GM18868 (cell line): Measurements from ENCODE around the gene BCAS1.
A peak's percentile ranks its signal among the peaks of the same experiment; 100 is the strongest.

ENCODE experiments used
- ATAC-seq: cut with Tn5 transposase; IDR thresholded peaks from one replicate; pipeline ENCODE4 v1.9.1; 2021; ENCODE audit warnings: mild to moderate bottlenecking, moderate library complexity; ENCODE audit not compliant: unreplicated experiment

The BCAS1 gene

GRCh38 chr20:53914091-53914780 lies 156.2 kb downstream of the BCAS1 start:
- no peak for ATAC-seq

- no peak for ATAC-seq
Measured at GRCh38 chr20:53911301-53911700, 159.1 kb downstream of the BCAS1 start.

DNA sequence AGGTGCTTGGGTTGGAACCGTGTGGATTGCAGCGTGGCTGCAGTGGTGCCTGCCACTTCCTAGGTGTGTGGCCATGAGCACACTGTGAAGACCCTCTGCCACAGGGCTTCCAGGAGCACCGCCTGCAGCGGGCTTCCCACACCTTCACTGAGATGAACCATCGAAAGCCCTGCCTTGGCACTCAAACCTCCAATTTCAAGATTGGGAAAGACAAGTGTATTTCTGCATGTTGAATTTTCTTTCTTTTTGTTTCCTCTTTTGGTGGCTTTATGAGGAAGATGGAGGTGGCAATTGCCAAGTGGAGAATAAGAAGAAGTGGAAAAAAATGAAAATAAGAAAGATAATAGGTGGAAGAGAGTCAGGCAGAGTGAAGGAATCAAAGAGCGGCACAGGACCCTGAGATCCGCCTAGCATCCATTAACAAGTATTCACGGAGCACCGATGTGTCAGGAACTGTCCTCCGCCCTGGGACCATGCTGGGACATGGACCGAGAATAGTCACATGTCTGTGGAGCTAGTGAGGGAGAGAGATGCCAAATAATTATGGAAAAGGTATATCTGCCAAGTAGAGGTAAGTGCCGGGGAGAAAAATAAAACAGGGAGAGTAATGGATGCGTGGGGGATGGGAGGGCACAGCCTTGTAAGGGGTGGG lies 159.9 kb downstream of the BCAS1 start:
- no peak for ATAC-seq

DNA sequence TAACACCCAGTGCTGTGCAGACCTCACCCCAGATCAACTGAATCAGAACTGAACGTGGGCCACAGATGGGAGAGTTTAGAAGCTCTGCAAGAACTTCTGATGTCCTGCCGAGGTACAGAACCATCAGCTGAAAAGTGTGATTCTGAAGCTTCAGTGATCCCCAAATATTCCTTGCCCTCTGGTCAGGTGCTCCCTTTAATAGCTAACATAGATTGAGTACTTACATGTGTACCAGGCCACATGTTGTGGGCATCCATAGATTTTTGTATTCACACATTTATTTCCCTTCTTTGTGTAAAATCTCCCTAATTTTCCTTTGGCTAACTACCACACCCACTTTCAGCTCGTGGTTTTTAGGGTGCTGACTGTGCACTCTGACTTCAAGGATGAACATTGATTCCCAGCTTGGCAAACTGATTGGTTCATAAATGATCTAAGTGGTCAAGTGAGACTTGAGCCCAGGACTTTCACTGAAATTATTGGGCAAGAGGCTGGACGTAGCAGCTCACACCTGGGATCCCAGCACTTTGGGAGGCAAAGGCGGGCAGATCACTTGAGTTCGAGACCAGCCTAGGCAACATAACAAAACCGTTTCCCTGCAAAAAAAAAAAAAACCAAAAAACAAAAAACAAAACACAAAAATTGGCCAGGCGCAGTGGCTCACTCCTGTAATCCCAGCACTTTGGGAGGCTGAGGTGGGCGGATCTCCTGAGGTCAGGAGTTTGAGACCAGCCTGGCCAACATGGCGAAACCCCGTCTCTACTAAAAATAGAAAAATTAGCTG lies 162.2 kb downstream of the BCAS1 start:
- no peak for ATAC-seq

DNA sequence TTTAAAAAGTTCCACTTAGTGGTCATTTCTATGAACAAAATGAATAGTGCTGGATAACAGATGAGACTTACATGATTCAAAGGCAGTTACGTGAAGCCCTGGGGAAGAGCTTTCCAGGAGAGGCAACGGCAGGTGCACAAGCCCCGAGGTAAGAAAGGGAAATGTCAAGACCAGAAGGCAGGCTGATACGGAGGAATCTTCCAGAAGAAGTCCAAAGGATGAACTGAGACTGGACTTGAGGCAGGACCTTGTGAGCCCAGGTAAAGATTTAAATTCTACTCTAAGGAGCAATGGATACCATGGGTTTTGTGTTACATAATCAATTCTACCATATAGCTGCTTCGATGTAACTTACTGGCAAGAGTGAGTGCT lies 164.6 kb downstream of the BCAS1 start:
- ATAC-seq: no peak

GRCh38 chr20:53905019-53905819 lies 165.2 kb downstream of the BCAS1 start:
- peak; percentile 48 for ATAC-seq

GRCh38 chr20:53904261-53904660 lies 166.1 kb downstream of the BCAS1 start:
- ATAC-seq: no peak

- no peak for ATAC-seq
Measured at GRCh38 chr20:53903652-53903987, 166.8 kb downstream of the BCAS1 start.

- no peak for ATAC-seq
Measured at GRCh38 chr20:53902968-53903651, 167.3 kb downstream of the BCAS1 start.

- ATAC-seq: no peak
Measured at GRCh38 chr20:53901497-53902096, 168.8 kb downstream of the BCAS1 start.

- no peak for ATAC-seq
Measured at GRCh38 chr20:53901064-53901463, 169.3 kb downstream of the BCAS1 start.

DNA sequence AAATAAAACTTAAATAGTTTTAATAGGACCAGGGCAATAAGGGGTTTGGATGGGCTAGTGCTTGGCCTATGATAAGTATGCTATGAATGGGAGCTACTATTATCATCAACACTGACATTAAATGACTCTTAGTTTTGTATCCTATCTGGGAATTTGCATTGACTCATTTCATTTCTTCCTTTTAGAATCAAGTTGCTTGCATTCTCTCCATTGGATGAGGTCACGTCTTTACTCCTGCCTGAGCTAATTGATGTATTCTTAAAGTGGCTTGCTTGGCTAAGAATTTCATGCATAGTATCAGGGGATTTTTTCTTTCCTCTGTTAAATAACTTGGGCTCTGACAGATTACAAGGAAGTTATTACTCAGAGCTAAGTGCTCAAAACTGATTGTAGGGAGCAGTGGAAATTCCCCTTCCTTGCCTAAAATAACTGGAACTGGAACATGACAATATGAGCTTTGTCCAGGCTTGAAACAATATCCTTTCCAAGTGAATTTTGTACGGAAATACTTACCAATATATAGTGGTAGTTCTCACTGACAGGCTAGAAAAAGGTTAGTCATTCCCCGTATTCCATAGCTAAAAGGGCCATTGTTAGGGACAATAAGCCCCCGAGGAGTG lies 169.9 kb downstream of the BCAS1 start:
- ATAC-seq: no peak

- ATAC-seq: peak; percentile 74
Measured at GRCh38 chr20:53899351-53900167, 170.8 kb downstream of the BCAS1 start.

- no peak for ATAC-seq
Measured at GRCh38 chr20:53898556-53898931, 171.8 kb downstream of the BCAS1 start.

- no peak for ATAC-seq
Measured at GRCh38 chr20:53897884-53898555, 172.4 kb downstream of the BCAS1 start.

GRCh38 chr20:53896647-53897046 lies 173.7 kb downstream of the BCAS1 start:
- no peak for ATAC-seq

DNA sequence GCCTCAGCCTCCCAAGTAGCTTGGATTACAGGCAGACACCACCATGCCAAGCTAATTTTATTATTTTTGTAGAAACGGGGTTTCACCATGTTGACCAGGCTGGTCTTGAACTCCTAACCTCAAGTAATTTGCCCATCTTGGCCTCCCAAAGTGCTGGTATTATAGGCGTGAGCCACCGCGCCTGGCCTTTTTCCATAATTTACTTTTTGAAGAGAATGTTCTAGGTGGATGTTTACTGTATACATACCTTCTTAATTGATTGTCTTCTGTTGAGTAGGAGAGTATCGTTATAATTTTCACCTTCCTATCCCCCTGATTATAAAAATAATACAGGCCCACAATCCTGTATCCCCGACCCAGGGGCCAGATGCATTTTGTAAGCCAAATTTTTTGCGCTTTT lies 174.4 kb downstream of the BCAS1 start:
- no peak for ATAC-seq

DNA sequence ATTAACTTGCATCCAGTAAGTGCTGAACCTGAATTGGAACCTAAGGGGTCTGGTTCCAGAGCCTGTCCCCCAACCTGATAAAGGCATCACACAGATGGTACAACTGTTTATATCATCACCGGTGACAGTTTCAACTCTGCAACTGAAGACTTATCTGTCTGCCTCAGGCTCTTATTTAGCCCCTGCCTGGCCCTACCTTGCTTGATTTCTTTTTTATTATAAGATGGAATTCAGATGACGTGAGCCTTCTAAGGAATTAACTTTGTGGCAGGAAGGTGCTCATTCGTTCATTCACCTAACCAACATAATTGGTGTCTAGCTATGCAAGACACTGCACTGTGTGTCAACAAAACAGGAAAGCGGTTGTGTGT lies 175.0 kb downstream of the BCAS1 start:
- no peak for ATAC-seq
